Endodermal cell (in vitro differentiated cells): Measurements from ENCODE around the gene KIRREL3. TPM values are rescaled to one million over a fixed set of nuclear protein-coding genes. Genes with fewer than 3 reads are reported as not detected.

Experiments used
- DNase-seq: peaks from one replicate; pipeline ENCODE4 v3.0.0-alpha.2; 2017
- H3K27ac ChIP-seq: 2 replicates; pipeline ENCODE4 v1.5.1; 2013; ENCODE audit warnings: mild to moderate bottlenecking, low read depth, low read length, moderate library complexity
- H3K27me3 ChIP-seq: 2 replicates; pipeline ENCODE4 v1.6.1; 2013; ENCODE audit warnings: mild to moderate bottlenecking, low read length, moderate library complexity; ENCODE audit not compliant: insufficient read depth, control insufficient read depth, poor library complexity, severe bottlenecking
- H3K36me3 ChIP-seq: 2 replicates; pipeline ENCODE4 v1.7.0; 2013; ENCODE audit warnings: mild to moderate bottlenecking, low read length, moderate library complexity; ENCODE audit not compliant: control insufficient read depth, insufficient read depth
- H3K4me1 ChIP-seq: one replicate; pipeline ENCODE4 v1.7.0; 2013; ENCODE audit warnings: low read length; ENCODE audit not compliant: control insufficient read depth, insufficient read depth
- H3K4me3 ChIP-seq: 2 replicates; pipeline ENCODE4 v1.5.1; 2013; ENCODE audit warnings: mild to moderate bottlenecking, low read length, moderate library complexity
- H3K9ac ChIP-seq: 2 replicates; pipeline ENCODE4 v1.6.1; 2013; ENCODE audit warnings: mild to moderate bottlenecking, low read length, moderate library complexity; ENCODE audit not compliant: poor library complexity, severe bottlenecking; ENCODE audit errors: extremely low read depth
- H3K9me3 ChIP-seq: 2 replicates; pipeline ENCODE4 v1.6.1; 2013; ENCODE audit warnings: mild to moderate bottlenecking, low read length, moderate library complexity; ENCODE audit not compliant: control insufficient read depth
- H3K27ac Mint-ChIP-seq: 2 replicates; pipeline ENCODE4 v1.8.0; 2020; ENCODE audit warnings: mixed read lengths
- H3K27me3 Mint-ChIP-seq: 2 replicates; pipeline ENCODE4 v1.8.0; 2021; ENCODE audit warnings: mild to moderate bottlenecking, mixed read lengths; ENCODE audit not compliant: insufficient read depth
- H3K36me3 Mint-ChIP-seq: 2 replicates; pipeline ENCODE4 v1.8.0; 2020; ENCODE audit warnings: low read depth, mixed read lengths
- H3K4me1 Mint-ChIP-seq: 2 replicates; pipeline ENCODE4 v1.8.0; 2020; ENCODE audit warnings: mixed read lengths
- H3K4me3 Mint-ChIP-seq: 2 replicates; pipeline ENCODE4 v1.8.0; 2020; ENCODE audit warnings: mild to moderate bottlenecking, moderate library complexity, mixed read lengths
- H3K9me3 Mint-ChIP-seq: 2 replicates; pipeline ENCODE4 v1.8.0; 2020; ENCODE audit warnings: mild to moderate bottlenecking, mixed read lengths
- WGBS, 2 experiments: methylation state at CpG; one replicate each; pipeline versions ENCODE4 v1.1.5 to v1.1.7; 2013; ENCODE audit warnings: missing lambda C conversion rate in 2 of 2, mixed read lengths in 1 of 2; ENCODE audit not compliant: insufficient coverage in 1 of 2, insufficient read length in 1 of 2; 5-methylcytosine and 5-hydroxymethylcytosine counted together
- total RNA-seq, 2 donors: library from RNA; stranded (reverse); fragmentation: NEBNext Ultra II Directional in 1 of 2; extraction: Animal tissue kit (Norgen Biotek cat#: 25700) in 1 of 2; gene quantifications; 2 replicates in 1 of 2; 3 replicates in 1 of 2; pipeline ENCODE4 v1.2.1, GENCODE V29; 2021
- TF ChIP-seq, protein P1 (sequence below): fragments of 200-600 bp; sonication (generic); conservative IDR thresholded peaks from 2 replicates; pipeline ENCODE4 v1.5.0; 2021; ENCODE audit warnings: antibody characterized with exemption, mild to moderate bottlenecking

The KIRREL3 gene
- total RNA-seq, 2 donors from 2014 or later = 1.1 to 1.4 TPM

DNA sequence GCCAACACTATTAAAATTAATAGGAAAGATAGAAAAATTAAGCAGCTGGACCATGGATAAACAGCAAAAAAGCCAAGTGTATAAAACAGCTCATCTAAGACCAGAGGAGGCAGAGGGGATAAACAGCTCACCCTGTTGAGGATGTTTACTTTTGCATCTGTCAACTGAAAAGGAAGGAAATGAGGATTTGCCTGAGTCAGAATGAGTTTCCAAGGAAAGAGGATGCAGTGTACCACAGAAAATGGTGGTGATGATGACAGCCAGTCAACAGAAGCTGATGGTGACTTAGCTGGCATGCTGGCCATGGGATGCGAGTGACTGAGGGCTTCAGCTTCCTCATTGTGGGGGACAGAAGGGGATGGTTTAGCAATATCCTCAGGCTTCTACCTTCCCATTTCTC is 183.5 kb downstream of the KIRREL3 start:
- no peaks in the 10 kb centered on the region for H3K27me3 Mint-ChIP-seq
- DNase-seq = no peak
- Histone ChIP-seq H3K9me3 (no peaks in the 10 kb centered on the region), H3K27me3 (no peaks in the 10 kb centered on the region), H3K36me3 (no peaks in the 10 kb centered on the region), H3K4me1 (no peaks in the 10 kb centered on the region), H3K4me3 (no peak overlapping the region), H3K9ac (no peak overlapping the region), H3K27ac (no peak overlapping the region)
- no peak overlapping the region for H3K27ac Mint-ChIP-seq
- H3K4me3 Mint-ChIP-seq = no peak overlapping the region
- no peaks in the 10 kb centered on the region for H3K9me3 Mint-ChIP-seq
- no peaks in the 10 kb centered on the region for H3K36me3 Mint-ChIP-seq
- WGBS, 2 experiments = 100% methylated on average over 1 of the region's 1 CpG; no CpG with 5 or more reads in 1 of the 2 experiments
- TF ChIP-seq, protein P1, sequence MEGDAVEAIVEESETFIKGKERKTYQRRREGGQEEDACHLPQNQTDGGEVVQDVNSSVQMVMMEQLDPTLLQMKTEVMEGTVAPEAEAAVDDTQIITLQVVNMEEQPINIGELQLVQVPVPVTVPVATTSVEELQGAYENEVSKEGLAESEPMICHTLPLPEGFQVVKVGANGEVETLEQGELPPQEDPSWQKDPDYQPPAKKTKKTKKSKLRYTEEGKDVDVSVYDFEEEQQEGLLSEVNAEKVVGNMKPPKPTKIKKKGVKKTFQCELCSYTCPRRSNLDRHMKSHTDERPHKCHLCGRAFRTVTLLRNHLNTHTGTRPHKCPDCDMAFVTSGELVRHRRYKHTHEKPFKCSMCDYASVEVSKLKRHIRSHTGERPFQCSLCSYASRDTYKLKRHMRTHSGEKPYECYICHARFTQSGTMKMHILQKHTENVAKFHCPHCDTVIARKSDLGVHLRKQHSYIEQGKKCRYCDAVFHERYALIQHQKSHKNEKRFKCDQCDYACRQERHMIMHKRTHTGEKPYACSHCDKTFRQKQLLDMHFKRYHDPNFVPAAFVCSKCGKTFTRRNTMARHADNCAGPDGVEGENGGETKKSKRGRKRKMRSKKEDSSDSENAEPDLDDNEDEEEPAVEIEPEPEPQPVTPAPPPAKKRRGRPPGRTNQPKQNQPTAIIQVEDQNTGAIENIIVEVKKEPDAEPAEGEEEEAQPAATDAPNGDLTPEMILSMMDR = no peak
- peaks cover 13% of the 10 kb centered on the region for H3K4me1 Mint-ChIP-seq

DNA sequence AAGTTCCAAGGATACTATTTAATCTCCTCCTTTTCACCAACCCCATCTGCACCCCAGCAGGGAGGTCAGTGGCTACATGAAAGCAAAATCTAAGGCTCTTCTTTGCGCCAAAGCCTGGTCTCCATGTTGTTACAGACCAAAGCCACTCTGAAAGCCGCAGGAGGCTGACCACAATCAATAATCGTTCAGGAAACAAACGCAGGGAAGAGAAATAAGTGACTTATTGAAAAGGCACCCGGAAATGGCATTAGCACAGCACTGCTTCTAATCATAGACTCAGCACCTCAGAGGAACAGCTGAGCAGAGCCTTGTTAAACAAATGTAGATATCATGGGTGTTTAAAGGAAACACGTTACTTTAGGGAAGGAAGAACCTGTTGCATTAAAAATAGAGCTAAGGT is 183.9 kb downstream of the KIRREL3 start:
- H3K27ac ChIP-seq = no peak overlapping the region
- Mint-ChIP-seq H3K9me3 (no peaks in the 10 kb centered on the region), H3K4me1 (peaks cover 13% of the 10 kb centered on the region), H3K4me3 (no peak overlapping the region), H3K36me3 (no peaks in the 10 kb centered on the region), H3K27ac (no peak overlapping the region), H3K27me3 (no peaks in the 10 kb centered on the region)
- H3K9me3 ChIP-seq = no peaks in the 10 kb centered on the region
- H3K36me3 ChIP-seq = no peaks in the 10 kb centered on the region
- TF ChIP-seq, protein P1 = no peak
- H3K9ac ChIP-seq = no peak overlapping the region
- no peaks in the 10 kb centered on the region for H3K4me1 ChIP-seq
- WGBS, 2 experiments = 34 to 57% methylated on average over 5 to 6 of the region's 6 CpGs
- DNase-seq = no peak
- no peak overlapping the region for H3K4me3 ChIP-seq
- no peaks in the 10 kb centered on the region for H3K27me3 ChIP-seq

DNA sequence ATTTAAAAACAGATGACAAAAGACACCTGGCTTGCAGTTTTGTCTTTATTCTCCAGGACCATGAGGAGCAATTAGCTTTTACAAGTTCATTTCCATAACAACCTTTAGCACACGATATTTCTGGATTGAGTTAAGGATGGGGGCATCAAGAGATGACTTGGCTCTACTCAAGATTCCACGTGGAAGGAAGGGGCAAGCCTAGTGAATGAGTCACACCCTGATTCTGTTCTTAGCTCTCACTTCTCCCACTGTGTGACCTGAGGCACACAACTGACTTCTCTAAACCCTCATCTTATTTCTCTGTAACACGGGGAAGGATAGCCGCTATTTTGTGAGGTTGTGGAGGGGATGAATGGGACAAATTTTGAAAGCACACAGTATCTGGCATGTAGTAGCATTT is 185.5 kb downstream of the KIRREL3 start:
- H3K27ac Mint-ChIP-seq = no peak overlapping the region

More for the DNA sequence above, 185.5 kb downstream of the KIRREL3 start:
- H3K27me3 Mint-ChIP-seq = no peaks in the 10 kb centered on the region
- H3K4me3 ChIP-seq = no peak overlapping the region
- H3K36me3 ChIP-seq = no peaks in the 10 kb centered on the region
- H3K36me3 Mint-ChIP-seq = no peaks in the 10 kb centered on the region
- no peaks in the 10 kb centered on the region for H3K9me3 Mint-ChIP-seq
- no peak overlapping the region for H3K27ac ChIP-seq
- H3K4me1 Mint-ChIP-seq = peaks cover 22% of the 10 kb centered on the region
- TF ChIP-seq, protein P1 = no peak
- WGBS, 2 experiments = 83 to 85% methylated on average over 2 to 3 of the region's 4 CpGs
- H3K4me1 ChIP-seq = no peaks in the 10 kb centered on the region
- H3K4me3 Mint-ChIP-seq = no peak overlapping the region
- H3K9ac ChIP-seq = no peak overlapping the region
- H3K27me3 ChIP-seq = no peaks in the 10 kb centered on the region
- no peaks in the 10 kb centered on the region for H3K9me3 ChIP-seq
- DNase-seq = no peak
